ENCODE results near the gene CCDC9.

GRCh38 chr19:47228168-47228936 is 28.0 kb upstream of the CCDC9 start:
- no peak for TF ChIP-seq CTCF (IDR thresholded peaks at IDR 0.05 in 4 of 5, conservative IDR thresholded peaks at IDR 0.05 in 1 of 5)
- peak; percentile 4 to 61 for TF ChIP-seq POLR2A (IDR thresholded peaks at IDR 0.05)
